Muscle of back (tissue), 11 donors: Measurements from ENCODE around the gene OR7A10. TPM values are rescaled to one million over a fixed set of nuclear protein-coding genes. Genes with fewer than 3 reads are reported as not detected.
"Not testable (repeated sequence)": the region's sequence is repeated elsewhere in the genome, so short reads cannot be mapped to it uniquely, and the experiment has no call there.

Source experiments
- DNase-seq, 3 donors: peaks; one replicate each; pipeline versions ENCODE4 v3.0.0 to v3.0.0-alpha.2; 2013
- polyA plus RNA-seq, 10 donors: library from polyadenylated mRNA; unstranded; fragments of 120-200 nt; gene quantifications; one replicate each; pipeline ENCODE4 v1.2.1, GENCODE V29; 2013; ENCODE audit not compliant: insufficient read length in 10 of 10

The OR7A10 gene
- polyA plus RNA-seq, 10 donors, result not detected

- no peak for DNase-seq
Observed at GRCh38 chr19:14795078-14795721, 53.5 kb downstream of the OR7A10 start.

GRCh38 chr19:14792250-14792649, 56.5 kb downstream of the OR7A10 start:
- DNase-seq, result not testable (repeated sequence)

Other genes with a start within 250 kb of the OR7A10 start
- under 1 TPM in 1 of 10 donors, not detected in 9; 0.05 TPM for gene ADGRE3, start 174.1 kb downstream of the OR7A10 start, polyA plus RNA-seq
- gene ZNF333, start 158.9 kb downstream of the OR7A10 start, polyA plus RNA-seq, result 10 to 100 TPM; 11.8 to 28.5 (median 16.0) TPM
- 1 to 10 TPM in 3 of 10 donors, under 1 TPM in 7; 0.37 to 1.8 (median 0.65) TPM for gene ADGRE2, start 70.4 kb downstream of the OR7A10 start, polyA plus RNA-seq
- gene OR7A5, start 13.7 kb downstream of the OR7A10 start, polyA plus RNA-seq, result under 1 TPM in 3 of 10 donors, not detected in 7; 0.05 to 0.30 (median 0.09) TPM
- gene OR7C1, start 13.7 kb downstream of the OR7A10 start, polyA plus RNA-seq, result under 1 TPM; 0.08 to 0.63 (median 0.21) TPM
- under 1 TPM in 3 of 10 donors, not detected in 7; 0.04 to 0.07 (median 0.07) TPM for gene OR7A17, start 37.2 kb upstream of the OR7A10 start, polyA plus RNA-seq
- not detected for gene OR7C2, start 92.6 kb upstream of the OR7A10 start, polyA plus RNA-seq
- 1 to 10 TPM in 2 of 10 donors, under 1 TPM in 8; 0.12 to 6.1 (median 0.32) TPM for gene SLC1A6, start 130.9 kb upstream of the OR7A10 start, polyA plus RNA-seq
- 1 to 10 TPM in 1 of 10 donors, under 1 TPM in 1, not detected in 8; 0.29 to 4.5 TPM for gene CASP14, start 200.6 kb upstream of the OR7A10 start, polyA plus RNA-seq
- under 1 TPM in 7 of 10 donors, not detected in 3; 0.04 to 0.08 (median 0.06) TPM for gene OR1I1, start 233.3 kb upstream of the OR7A10 start, polyA plus RNA-seq